Esophagus squamous epithelium (tissue), 4 donors: ENCODE data around the gene CPN2.

Source experiments
- POLR2A ChIP-seq, 4 donors: fragments of 450-650 bp; IDR thresholded peaks; one replicate each; pipeline ENCODE4 v1.6.1; 2017; ENCODE audit warnings: antibody characterized with exemption in 4 of 4, mild to moderate bottlenecking in 4 of 4, moderate library complexity in 3 of 4
- TF ChIP-seq, protein P1 (sequence below), 6 experiments: fragments of 450-650 bp in 4 of 6; fragments of 200-600 bp in 2 of 6; sonication (generic) in 2 of 6; IDR thresholded peaks; one replicate each; pipeline ENCODE4 v1.5.1; 2016 to 2019; ENCODE audit warnings: antibody characterized with exemption in 6 of 6, mild to moderate bottlenecking in 4 of 6, moderate library complexity in 4 of 6

DNA sequence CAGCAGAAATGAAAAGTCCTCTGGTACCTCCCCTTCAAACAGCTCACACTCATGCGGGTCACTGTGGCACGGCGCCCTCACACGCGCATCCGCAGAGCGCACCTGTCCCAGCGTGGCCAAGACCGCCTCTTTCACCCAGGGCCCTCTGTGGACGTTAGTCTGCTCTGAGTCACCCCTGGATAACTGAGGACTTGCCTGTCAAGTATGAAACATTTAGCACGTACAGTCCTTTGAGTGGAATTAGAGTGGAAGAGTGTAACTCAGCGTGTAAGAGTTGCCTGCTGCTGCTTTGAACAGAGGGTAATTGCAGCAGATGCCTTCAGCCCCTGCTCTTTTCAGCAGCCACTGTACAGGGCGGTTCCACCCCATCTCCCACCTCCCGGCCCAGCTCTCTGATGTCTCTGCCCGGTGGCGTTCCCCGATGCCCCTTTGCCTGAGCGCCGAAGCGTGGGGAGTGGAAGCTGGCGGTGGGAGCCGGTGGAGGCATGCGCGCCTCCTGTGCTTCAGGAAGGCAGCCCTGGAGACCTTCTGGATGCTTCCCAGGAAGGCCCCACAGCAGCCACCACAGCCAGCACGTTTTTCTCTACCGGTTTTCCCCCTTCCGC is 23.0 kb downstream of the CPN2 start:
- TF ChIP-seq, protein P1, sequence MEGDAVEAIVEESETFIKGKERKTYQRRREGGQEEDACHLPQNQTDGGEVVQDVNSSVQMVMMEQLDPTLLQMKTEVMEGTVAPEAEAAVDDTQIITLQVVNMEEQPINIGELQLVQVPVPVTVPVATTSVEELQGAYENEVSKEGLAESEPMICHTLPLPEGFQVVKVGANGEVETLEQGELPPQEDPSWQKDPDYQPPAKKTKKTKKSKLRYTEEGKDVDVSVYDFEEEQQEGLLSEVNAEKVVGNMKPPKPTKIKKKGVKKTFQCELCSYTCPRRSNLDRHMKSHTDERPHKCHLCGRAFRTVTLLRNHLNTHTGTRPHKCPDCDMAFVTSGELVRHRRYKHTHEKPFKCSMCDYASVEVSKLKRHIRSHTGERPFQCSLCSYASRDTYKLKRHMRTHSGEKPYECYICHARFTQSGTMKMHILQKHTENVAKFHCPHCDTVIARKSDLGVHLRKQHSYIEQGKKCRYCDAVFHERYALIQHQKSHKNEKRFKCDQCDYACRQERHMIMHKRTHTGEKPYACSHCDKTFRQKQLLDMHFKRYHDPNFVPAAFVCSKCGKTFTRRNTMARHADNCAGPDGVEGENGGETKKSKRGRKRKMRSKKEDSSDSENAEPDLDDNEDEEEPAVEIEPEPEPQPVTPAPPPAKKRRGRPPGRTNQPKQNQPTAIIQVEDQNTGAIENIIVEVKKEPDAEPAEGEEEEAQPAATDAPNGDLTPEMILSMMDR (IDR thresholded peaks at IDR 0.05), result no peak
- TF ChIP-seq POLR2A (IDR thresholded peaks at IDR 0.05), result no peak
